Small intestine (tissue), 7 donors: ENCODE results near the gene CTXN2. TPM values are rescaled to one million over a fixed set of nuclear protein-coding genes. Genes with fewer than 3 reads are reported as not detected.
A peak's percentile ranks its signal among the peaks of the same experiment; 100 is the strongest.

Experiments
- DNase-seq, 2 donors: peaks; one replicate each; pipeline versions ENCODE4 v3.0.0 to v3.0.0-alpha.2; 2013
- FAIRE-seq: peaks from 2 replicates; lab custom pipeline; 2012; peaks lifted over from hg19 to GRCh38; lab: Jason Lieb, UNC
- H3K27ac ChIP-seq, 3 donors: one replicate each; pipeline ENCODE4 v1.5.1; 2013; ENCODE audit warnings: low read length in 2 of 3, mild to moderate bottlenecking in 2 of 3, control low read depth in 1 of 3, inconsistent platforms in 1 of 3, low read depth in 1 of 3, moderate library complexity in 1 of 3
- H3K27me3 ChIP-seq, 3 donors: one replicate each; pipeline ENCODE4 v1.6.1; 2013; ENCODE audit warnings: low read length in 3 of 3, inconsistent platforms in 1 of 3; ENCODE audit not compliant: control insufficient read depth in 3 of 3, insufficient read depth in 3 of 3
- H3K36me3 ChIP-seq, 3 donors: one replicate each; pipeline ENCODE4 v1.6.1; 2013; ENCODE audit warnings: low read length in 3 of 3, inconsistent platforms in 1 of 3, low read depth in 1 of 3, mild to moderate bottlenecking in 1 of 3, moderate library complexity in 1 of 3; ENCODE audit not compliant: control insufficient read depth in 3 of 3, insufficient read depth in 2 of 3
- H3K4me1 ChIP-seq, 3 donors: one replicate each; pipeline ENCODE4 v1.6.1; 2013; ENCODE audit warnings: low read length in 2 of 3, inconsistent platforms in 1 of 3, low read depth in 1 of 3, mild to moderate bottlenecking in 1 of 3, moderate library complexity in 1 of 3; ENCODE audit not compliant: control insufficient read depth in 3 of 3, insufficient read depth in 2 of 3
- H3K4me3 ChIP-seq, 3 donors: one replicate each; pipeline ENCODE4 v1.5.1; 2013; ENCODE audit warnings: low read length in 3 of 3, control low read depth in 1 of 3, inconsistent platforms in 1 of 3, low read depth in 1 of 3, mild to moderate bottlenecking in 1 of 3, moderate library complexity in 1 of 3
- H3K9me3 ChIP-seq, 2 donors: one replicate each; pipeline ENCODE4 v1.6.1; 2013; ENCODE audit warnings: low read depth in 1 of 2, low read length in 1 of 2; ENCODE audit not compliant: control insufficient read depth in 2 of 2, insufficient read depth in 1 of 2
- WGBS, 3 donors: extraction: QIAGEN DNeasy Blood & Tissue Kit; methylation state at CpG; one replicate each; pipeline ENCODE4 v1.1.7; 2013; 5-methylcytosine and 5-hydroxymethylcytosine counted together
- polyA plus RNA-seq, 4 donors: library from polyadenylated mRNA; stranded (reverse) in 3 of 4; unstranded in 1 of 4; fragments of 200-250 nt in 3 of 4; fragments of 120-200 nt in 1 of 4; gene quantifications; one replicate each; pipeline versions ENCODE4 v1.2.1 to v1.2.3, GENCODE V29; 2013
- donor health status: healthy with polysubstance abuse.
- donor health status: control.
- donor health status: control.
- donor health status: Bipolar disorder and iron deficiency.
- donor health status: healthy.

CTXN2 gene
- polyA plus RNA-seq, 4 donors = 0.03 to 0.46 TPM; not detected in 2

DNA sequence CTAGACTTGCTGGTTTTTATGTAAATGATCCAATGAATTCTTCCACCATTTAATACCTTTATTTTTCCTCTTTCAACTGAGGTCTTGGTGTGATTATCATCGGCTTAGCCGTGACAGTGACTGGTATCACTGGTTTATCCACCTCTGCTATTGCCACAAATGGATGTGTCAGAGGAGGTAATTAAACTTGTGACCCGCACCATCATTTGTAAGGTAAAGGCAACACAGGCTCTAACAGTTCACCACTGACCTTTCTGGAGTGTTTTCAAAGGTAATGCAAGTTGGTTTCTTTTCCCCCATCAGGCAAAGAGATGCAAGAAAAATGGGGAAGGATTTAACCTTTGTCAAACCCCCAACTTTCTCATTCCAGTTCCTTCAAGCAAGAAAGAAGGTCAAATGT is 34.3 kb downstream of the CTXN2 start:
- DNase-seq (no peak), FAIRE-seq (no peak)
- H3K9me3 ChIP-seq = no peaks in the 10 kb centered on the region
- no peaks in the 10 kb centered on the region for H3K27me3 ChIP-seq
- no peak overlapping the region for H3K27ac ChIP-seq
- WGBS, 3 donors = 70 to 71% (median 70%) methylated on average over 3 of the region's 3 CpGs
- H3K36me3 ChIP-seq = no peaks in the 10 kb centered on the region
- H3K4me3 ChIP-seq = no peak overlapping the region
- no peaks in the 10 kb centered on the region for H3K4me1 ChIP-seq

DNA sequence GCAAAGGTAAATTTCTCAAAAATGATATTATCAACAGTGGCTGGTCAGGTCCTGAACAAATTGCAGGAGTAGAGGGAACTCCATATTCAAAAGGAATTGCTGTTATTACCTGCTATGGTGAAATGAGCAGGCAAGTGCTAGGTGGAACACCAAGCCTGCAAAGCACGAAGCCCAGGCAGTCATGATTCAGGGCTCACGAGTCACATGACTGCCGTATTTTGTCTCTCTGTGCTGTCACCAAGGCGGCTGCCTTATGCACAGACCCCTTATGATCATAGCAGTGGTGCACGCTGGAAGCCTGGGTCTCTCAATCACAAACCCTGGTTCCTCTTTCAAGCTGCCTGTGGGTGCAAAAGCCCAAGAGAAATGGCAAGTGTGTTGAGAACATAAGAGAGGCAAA is 39.0 kb downstream of the CTXN2 start:
- FAIRE-seq (no peak), DNase-seq (no peak)
- no peaks in the 10 kb centered on the region for H3K27me3 ChIP-seq
- 78 to 87% (median 86%) methylated on average over 5 of the region's 5 CpGs for WGBS, 3 donors
- H3K4me1 ChIP-seq = no peaks in the 10 kb centered on the region
- no peaks in the 10 kb centered on the region for H3K9me3 ChIP-seq
- no peaks in the 10 kb centered on the region for H3K36me3 ChIP-seq
- no peak overlapping the region for H3K4me3 ChIP-seq
- H3K27ac ChIP-seq = no peak overlapping the region

DNA sequence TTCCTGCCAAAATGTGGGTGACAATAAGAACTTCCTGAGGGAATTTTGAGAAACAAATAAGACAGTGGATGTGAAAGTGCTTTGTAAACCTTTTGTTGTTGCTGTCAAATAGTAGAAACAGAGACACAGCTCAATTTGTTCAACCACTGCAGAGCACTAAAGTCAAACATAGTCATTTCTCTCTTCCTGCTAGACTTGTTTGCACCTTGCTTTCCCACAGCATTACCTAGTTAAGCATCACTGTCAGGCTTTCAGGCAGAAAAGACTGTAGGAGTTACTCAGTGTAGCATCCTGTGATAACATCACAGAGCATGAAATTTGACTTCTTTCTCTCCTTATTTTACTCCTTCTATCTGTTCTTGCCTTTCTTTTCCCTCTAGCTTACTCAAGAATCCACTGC is 41.8 kb downstream of the CTXN2 start:
- H3K4me3 ChIP-seq = no peak overlapping the region
- DNase-seq = no peak
- H3K36me3 ChIP-seq = no peaks in the 10 kb centered on the region
- no peak overlapping the region for H3K27ac ChIP-seq
- H3K27me3 ChIP-seq = no peaks in the 10 kb centered on the region
- no peaks in the 10 kb centered on the region for H3K9me3 ChIP-seq
- H3K4me1 ChIP-seq = no peaks in the 10 kb centered on the region
- no peak for FAIRE-seq

DNA sequence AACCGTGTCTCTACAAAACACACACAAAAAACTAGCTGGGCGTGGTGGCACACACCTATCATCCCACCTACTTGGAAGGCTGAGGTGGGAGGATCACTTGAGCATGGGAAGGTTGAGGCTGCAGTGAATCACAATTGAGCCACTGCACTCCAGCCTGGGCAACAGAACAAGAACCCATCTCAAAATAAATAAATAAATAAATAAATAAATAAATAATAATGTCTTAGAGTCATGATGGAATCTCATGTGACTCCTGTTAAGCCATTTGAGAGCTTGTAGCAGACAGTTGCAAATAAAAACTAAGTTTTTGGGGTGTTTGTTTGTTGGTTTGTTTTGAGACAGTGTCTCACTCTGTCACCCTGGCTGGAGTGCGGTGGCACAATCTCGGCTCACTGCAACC is 47.9 kb downstream of the CTXN2 start:
- 85 to 93% (median 92%) methylated on average over 4 of the region's 4 CpGs for WGBS, 3 donors
- FAIRE-seq = no peak

DNA sequence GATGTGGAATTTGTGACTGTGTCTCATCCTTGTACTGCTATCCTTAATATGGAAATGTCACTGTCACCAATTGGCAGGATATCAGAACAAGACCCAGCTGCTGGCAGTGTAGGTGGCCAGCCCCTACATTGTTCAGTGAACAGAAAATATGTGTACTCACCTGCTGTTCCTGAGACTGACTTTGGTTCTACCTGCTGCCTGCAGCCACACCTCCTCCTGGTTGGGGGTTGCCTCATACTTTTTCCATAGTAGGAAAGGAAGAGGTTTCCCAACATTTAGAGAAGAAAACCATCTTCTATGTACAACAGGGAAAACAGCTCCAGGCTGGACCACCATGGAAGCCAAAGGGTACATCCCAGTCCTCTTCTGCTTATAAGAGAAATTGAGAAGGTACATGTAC is 50.5 kb downstream of the CTXN2 start:
- Histone ChIP-seq H3K4me1 (no peaks in the 10 kb centered on the region), H3K27ac (no peak overlapping the region)
- FAIRE-seq = no peak

More for the DNA sequence above, 47.9 kb downstream of the CTXN2 start:
- H3K4me1 ChIP-seq = no peaks in the 10 kb centered on the region
- no peak for DNase-seq
- H3K9me3 ChIP-seq = no peaks in the 10 kb centered on the region
- no peaks in the 10 kb centered on the region for H3K36me3 ChIP-seq
- no peak overlapping the region for H3K4me3 ChIP-seq
- no peak overlapping the region for H3K27ac ChIP-seq
- H3K27me3 ChIP-seq = no peaks in the 10 kb centered on the region

DNA sequence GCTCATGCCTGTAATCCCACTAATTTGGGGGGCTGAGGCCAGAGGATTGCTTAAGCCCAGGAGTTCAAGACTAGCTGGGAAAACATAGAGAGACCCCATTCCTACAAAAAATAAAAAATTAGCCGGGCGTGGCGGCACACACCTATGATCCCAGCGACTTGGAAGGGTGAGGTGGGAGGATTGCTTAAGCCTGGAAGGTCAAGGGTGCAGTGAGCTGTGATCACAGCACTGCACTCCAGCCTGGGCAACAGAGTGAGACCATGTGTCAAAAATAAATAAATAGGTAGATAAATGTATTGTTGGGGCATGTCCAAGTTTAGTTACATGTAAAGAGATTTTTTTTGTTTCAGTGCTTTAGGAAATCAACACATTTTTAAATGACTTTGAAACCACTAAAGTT is 51.1 kb downstream of the CTXN2 start:
- H3K36me3 ChIP-seq = no peaks in the 10 kb centered on the region
- no peak overlapping the region for H3K4me3 ChIP-seq
- no peak for FAIRE-seq
- DNase-seq = no peak
- no peaks in the 10 kb centered on the region for H3K9me3 ChIP-seq
- no peak overlapping the region for H3K27ac ChIP-seq
- H3K27me3 ChIP-seq = no peaks in the 10 kb centered on the region
- WGBS, 3 donors = 66 to 78% (median 78%) methylated on average over 4 of the region's 4 CpGs
- H3K4me1 ChIP-seq = no peaks in the 10 kb centered on the region

More for the DNA sequence above, 50.5 kb downstream of the CTXN2 start:
- H3K9me3 ChIP-seq = no peaks in the 10 kb centered on the region
- no peak overlapping the region for H3K4me3 ChIP-seq
- H3K27me3 ChIP-seq = no peaks in the 10 kb centered on the region
- no peak for DNase-seq
- no peaks in the 10 kb centered on the region for H3K36me3 ChIP-seq

DNA sequence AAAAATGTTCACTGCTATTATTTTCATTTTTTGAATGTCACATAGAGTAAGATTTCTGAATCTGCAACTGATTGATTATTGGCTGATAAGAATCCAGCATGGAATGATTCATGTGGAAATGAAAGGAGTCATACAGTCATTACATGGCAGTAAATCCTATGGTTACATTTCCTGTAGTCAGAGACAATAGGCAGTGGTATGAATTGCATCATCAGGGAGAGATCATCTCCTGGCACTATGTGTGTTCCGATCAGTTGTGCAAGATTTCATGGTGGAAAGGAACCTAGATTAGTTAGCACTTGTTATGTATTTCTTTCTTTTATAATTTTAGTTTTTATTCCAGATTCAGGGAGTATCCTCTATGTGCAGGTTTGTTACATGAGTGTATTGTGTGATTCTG is 53.5 kb downstream of the CTXN2 start:
- H3K36me3 ChIP-seq = no peaks in the 10 kb centered on the region
- H3K27me3 ChIP-seq = no peaks in the 10 kb centered on the region
- no peaks in the 10 kb centered on the region for H3K9me3 ChIP-seq
- no peak overlapping the region for H3K4me3 ChIP-seq
- H3K4me1 ChIP-seq = no peaks in the 10 kb centered on the region
- FAIRE-seq (no peak), DNase-seq (no peak)
- H3K27ac ChIP-seq = no peak overlapping the region
- WGBS, 3 donors = 80 to 91% (median 83%) methylated on average over 1 of the region's 1 CpG

DNA sequence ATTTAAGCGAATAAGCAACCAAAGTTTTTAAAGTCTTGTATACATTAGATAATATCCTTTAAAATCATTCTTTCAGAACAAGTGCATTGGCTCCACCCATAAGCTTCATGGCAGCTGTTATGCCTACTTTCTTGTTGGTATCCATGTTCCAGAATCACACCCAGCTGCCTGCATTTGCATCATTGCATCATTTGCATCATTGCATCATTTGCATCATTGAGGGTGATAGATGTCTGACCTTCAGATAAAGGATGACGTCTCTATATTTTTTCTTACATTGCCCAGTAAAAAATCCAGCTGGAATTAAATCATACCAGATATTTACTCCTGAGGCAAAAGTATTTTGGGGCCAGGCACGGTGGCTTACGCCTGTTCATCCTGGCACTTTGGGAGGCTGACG is 56.9 kb downstream of the CTXN2 start:
- H3K27me3 ChIP-seq = no peaks in the 10 kb centered on the region
- FAIRE-seq = no peak
- no peaks in the 10 kb centered on the region for H3K9me3 ChIP-seq
- H3K4me1 ChIP-seq = no peaks in the 10 kb centered on the region
- H3K27ac ChIP-seq = no peak overlapping the region
- H3K4me3 ChIP-seq = no peak overlapping the region
- 63 to 86% (median 79%) methylated on average over 5 of the region's 5 CpGs for WGBS, 3 donors
- DNase-seq = no peak
- H3K36me3 ChIP-seq = no peaks in the 10 kb centered on the region

DNA sequence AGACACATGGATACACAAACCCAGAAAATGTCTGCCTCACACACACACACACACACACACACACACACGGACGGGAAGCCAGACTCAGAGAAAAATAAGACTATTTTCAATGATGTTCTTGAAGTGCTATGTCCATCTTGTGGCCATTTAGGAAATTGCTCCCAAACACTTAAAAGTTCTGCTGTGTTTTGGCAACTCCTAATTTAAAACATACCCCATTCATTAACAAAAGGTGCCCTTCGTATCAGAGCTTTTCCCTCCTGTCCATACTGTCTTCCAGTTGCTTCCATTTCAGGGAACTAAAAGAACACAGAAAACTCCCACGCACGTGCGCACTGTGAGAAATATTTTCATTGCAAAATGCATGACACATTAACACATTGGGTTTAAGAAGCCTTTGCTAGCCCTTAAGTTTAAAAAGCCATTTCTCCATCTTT is 59.2 kb downstream of the CTXN2 start:
- peak; percentile 21 to 49 for DNase-seq
- no peaks in the 10 kb centered on the region for H3K9me3 ChIP-seq
- no peak for FAIRE-seq
- WGBS, 3 donors = 37 to 39% (median 39%) methylated on average over 6 of the region's 6 CpGs
- H3K4me1 ChIP-seq = no peaks in the 10 kb centered on the region
- no peaks in the 10 kb centered on the region for H3K27me3 ChIP-seq
- no peaks in the 10 kb centered on the region for H3K36me3 ChIP-seq
- no peak overlapping the region for H3K4me3 ChIP-seq
- H3K27ac ChIP-seq = no peak overlapping the region
